GM13976 (cell line): ENCODE measurements around the gene SPATA20.

Experiments used
- DNase-seq: peaks from one replicate; pipeline ENCODE4 v3.0.0; 2012; ENCODE audit warnings: low spot score
- in situ Hi-C: fragments of 300-500 bp; cut with MboI; formaldehyde crosslinking; loops from one replicate; pipeline ENCODE4 v1.12.0; 2022; ENCODE audit warnings: low sequenced_read_pairs, mixed read lengths, inconsistent platforms; ENCODE audit not compliant: unreplicated experiment
- TF ChIP-seq, protein P1 (sequence below): IDR thresholded peaks from 2 replicates; pipeline ENCODE4 v1.5.1; 2012; ENCODE audit warnings: borderline replicate concordance, mild to moderate bottlenecking; ENCODE audit not compliant: insufficient read depth; ENCODE audit errors: extremely low read depth, missing control alignments, control extremely low read depth

The SPATA20 gene

DNA sequence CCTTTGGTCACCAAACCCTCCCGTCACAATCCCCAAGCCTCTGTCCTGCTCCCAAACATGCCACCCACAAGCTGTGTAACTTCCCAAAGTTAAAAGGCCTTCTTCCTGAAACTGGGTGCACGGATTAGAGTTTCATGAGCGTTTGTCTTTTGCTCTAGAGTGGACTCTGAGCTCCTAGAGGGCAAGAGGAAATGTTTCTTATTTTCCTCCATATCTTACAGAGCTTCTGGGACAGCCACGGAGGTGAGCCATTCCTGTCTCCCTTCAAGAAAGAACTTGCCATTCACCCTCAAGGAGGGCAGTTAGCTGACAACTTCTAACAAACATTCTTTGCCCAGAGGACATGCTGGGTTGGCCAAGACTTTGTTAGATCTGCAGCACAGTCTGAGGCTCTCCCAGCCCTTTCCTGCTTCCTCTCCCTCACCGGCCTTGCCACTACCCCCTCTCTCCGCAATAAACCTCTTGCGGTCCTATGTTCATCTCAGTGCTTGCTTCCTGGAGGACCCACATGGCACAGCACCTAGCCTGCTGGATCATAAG is 41.3 kb upstream of the SPATA20 start:
- in situ Hi-C loops, result no loop called here
- no peak for DNase-seq
- TF ChIP-seq, protein P1, sequence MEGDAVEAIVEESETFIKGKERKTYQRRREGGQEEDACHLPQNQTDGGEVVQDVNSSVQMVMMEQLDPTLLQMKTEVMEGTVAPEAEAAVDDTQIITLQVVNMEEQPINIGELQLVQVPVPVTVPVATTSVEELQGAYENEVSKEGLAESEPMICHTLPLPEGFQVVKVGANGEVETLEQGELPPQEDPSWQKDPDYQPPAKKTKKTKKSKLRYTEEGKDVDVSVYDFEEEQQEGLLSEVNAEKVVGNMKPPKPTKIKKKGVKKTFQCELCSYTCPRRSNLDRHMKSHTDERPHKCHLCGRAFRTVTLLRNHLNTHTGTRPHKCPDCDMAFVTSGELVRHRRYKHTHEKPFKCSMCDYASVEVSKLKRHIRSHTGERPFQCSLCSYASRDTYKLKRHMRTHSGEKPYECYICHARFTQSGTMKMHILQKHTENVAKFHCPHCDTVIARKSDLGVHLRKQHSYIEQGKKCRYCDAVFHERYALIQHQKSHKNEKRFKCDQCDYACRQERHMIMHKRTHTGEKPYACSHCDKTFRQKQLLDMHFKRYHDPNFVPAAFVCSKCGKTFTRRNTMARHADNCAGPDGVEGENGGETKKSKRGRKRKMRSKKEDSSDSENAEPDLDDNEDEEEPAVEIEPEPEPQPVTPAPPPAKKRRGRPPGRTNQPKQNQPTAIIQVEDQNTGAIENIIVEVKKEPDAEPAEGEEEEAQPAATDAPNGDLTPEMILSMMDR, result no peak

DNA sequence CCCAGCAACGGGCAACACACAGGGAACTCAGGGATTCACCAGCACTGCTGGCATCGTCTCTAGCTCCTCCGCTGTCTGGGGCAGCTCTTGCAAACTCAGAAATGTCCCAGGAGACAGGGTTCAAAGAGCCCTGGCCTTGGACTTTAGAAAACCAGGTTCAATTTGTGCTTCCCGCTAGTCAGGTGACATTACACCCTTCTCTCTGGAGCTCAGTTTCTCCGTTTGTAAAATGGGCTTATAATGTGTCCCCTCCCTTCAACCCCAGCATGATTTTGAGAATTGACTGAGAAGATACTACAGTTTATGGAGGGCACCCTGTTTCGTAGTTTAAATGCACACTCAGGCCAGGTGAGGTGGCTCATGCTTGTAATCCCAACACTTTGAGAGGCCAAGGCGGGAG is 40.7 kb upstream of the SPATA20 start:
- TF ChIP-seq, protein P1, result no peak
- DNase-seq, result no peak
- in situ Hi-C loops, result no loop called here

DNA sequence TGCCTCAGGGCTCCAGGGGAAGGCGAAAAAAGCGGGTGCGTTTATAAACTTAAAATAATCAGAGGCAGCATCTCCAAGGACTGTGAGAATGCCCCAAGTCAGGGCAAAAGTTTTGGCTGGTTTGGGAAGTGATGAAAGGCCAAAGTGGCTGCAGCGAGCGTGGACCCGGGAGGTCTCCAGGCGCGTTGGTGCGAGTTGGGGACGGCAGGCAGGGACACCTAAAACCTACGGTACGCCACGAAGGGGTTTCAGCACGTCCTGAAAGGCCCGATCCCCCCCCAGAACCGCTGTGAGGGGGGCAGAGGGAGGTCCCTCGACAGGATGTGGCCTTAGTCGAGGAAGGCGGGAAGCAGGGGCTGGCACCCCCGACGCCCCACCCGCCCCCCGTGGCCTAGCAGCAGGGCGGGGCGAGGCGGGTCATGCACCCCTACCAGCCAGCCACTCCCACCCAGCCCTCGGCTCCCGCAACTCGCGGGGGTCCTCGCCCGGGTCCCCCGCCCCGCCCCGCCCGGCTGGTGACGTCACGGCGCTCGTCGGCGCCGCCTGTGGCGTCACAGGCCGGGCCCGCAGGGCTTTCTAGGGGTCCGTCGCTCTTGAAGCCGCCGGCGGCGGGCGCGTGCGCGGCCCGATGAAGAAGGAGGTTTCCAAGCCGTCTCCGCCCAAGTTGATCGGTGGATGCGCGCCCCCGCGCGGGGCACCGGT is 39.0 kb upstream of the SPATA20 start, which contains the start of gene MYCBPAP:
Gene MYCBPAP, plus strand, starts transcription at position 569 of the 702 bp plus-strand sequence. CDS start 236 bp downstream, outside the sequence.
- in situ Hi-C loops, result no loop called here
- peak; percentile 93 for DNase-seq

DNA sequence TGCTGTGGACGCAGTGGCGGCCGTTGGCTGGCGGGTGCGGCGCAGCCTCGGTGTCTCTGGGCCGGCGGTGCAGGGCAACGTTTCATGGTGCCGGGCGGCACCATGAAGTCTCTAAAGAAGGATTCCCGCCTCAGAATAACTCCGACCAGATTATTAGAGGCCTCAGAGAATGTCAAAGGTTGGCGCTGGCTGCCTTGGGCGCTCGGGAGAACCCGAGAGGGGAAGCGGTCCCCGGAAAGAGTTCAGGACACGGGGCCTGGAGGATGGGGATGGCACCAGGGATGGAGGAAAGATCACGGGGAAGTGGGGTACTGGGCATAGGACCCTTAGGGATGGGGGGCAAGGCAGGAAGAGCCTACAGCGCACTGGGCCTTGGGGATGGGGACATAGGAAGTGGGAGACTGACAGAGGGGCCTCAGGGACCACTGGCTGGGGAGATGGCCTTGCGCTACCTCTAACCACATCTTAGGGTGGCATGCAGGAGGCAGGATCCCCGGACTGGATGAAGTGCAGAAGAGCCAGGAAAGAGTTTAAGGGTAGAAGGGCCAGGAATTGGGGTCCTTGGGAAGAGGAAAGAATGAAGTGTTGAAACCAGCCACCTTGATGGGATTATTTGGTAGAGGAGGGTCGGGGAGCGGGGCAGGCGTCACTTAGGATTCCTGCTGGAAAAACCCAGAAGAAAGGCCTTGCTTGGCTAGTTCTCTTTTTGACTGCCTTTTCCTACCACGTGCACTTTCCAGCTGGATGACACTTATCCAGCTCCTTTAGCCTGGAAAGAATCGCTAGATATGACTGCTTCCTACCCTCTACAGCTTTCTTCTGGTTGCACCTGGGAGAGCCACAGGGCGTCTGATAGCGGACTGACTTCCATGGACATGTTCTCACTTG is 38.2 kb upstream of the SPATA20 start:
- TF ChIP-seq, protein P1, result no peak
- DNase-seq, result no peak
- in situ Hi-C loops, result no loop called here

More for the DNA sequence above, 39.0 kb upstream of the SPATA20 start, which contains the start of gene MYCBPAP:
- TF ChIP-seq, protein P1, result peak; percentile 28

DNA sequence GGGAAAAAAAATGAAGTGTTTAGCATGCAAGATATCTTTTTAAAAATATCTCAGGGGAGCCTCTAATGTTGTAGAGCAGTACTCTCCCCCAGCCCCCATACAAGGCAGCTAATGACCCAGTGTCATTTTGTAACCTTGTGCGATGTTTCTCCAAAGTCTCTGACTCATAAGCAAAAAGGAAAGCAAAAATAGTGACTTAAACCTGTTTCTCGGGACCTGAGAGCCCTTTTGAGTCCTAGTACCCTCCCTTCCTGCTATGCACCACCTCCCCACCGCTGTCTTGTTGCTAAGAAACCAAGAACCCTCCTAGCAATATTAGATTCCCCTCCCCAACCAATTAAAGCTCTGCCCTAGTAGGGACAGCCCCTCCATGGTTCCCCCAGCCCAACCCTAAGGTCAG is 35.9 kb upstream of the SPATA20 start:
- in situ Hi-C loops, result no loop called here
- peak; percentile 89 for DNase-seq
- TF ChIP-seq, protein P1, result no peak

DNA sequence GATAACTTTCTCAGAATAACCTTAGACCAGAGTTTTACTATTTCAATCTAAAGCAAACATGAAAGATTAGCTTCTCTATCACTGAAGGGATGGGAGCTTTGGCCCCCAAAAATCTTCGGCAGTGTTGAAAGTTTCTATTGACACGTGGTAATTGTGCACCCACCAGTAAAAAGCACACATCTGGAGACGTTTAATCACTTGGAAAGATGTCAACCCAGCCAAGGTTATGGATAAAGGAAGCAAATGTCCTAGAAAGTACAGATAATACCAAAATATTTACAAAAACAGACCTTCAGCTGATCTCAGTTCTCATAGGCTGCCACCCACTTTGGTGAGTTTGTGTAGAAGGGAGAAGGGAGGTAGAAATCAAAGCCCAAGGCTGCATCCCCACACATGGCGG is 33.5 kb upstream of the SPATA20 start:
- in situ Hi-C loops, result no loop called here
- DNase-seq, result no peak
- TF ChIP-seq, protein P1, result no peak
